Gastrocnemius medialis (tissue), 4 donors: ENCODE results near the gene CASP14. TPM values are rescaled to one million over a fixed set of nuclear protein-coding genes. Genes with fewer than 3 reads are reported as not detected.
"Not testable (repeated sequence)": the region's sequence is repeated elsewhere in the genome, so short reads cannot be mapped to it uniquely, and the experiment has no call there.

Experiments used
- ATAC-seq, 2 donors: fragments of 150-250 bp; one replicate each; pipeline ENCODE4 v1.9.1; 2016
- DNase-seq, 2 donors: peaks; one replicate each; pipeline ENCODE4 v3.0.0-alpha.2; 2019
- H3K27ac ChIP-seq, 4 donors: fragments of 200-600 bp; sonication (generic); 1 replicate in 1 of 4; 2 replicates in 3 of 4; pipeline ENCODE4 v1.5.1; 2016 to 2018; ENCODE audit warnings: mild to moderate bottlenecking in 2 of 4, moderate library complexity in 1 of 4
- H3K27me3 ChIP-seq, 3 donors: fragments of 200-600 bp; sonication (generic) in 2 of 3; 1 replicate in 1 of 3; 2 replicates in 2 of 3; pipeline versions ENCODE4 v1.5.1 to v1.6.0; 2016 to 2019; ENCODE audit warnings: mild to moderate bottlenecking in 1 of 3, moderate library complexity in 1 of 3
- H3K36me3 ChIP-seq, 2 donors: fragments of 200-600 bp; sonication (generic) in 1 of 2; one replicate each; pipeline ENCODE4 v1.5.1; 2017 to 2018
- H3K4me1 ChIP-seq, 2 donors: fragments of 200-600 bp; sonication (generic) in 1 of 2; one replicate each; pipeline ENCODE4 v1.5.1; 2016 to 2017; ENCODE audit warnings: mild to moderate bottlenecking in 2 of 2
- H3K4me3 ChIP-seq, 4 donors: fragments of 200-600 bp; sonication (generic) in 3 of 4; 1 replicate in 1 of 4; 2 replicates in 3 of 4; pipeline ENCODE4 v1.5.1; 2016 to 2019; ENCODE audit warnings: mild to moderate bottlenecking in 2 of 4
- H3K9me3 ChIP-seq, 3 donors: fragments of 200-600 bp; sonication (generic) in 2 of 3; 1 replicate in 1 of 3; 2 replicates in 2 of 3; pipeline ENCODE4 v1.5.1; 2016 to 2019
- CTCF ChIP-seq, 5 experiments: fragments of 450-650 bp in 3 of 5; fragments of 200-600 bp in 2 of 5; sonication (generic) in 2 of 5; IDR thresholded peaks in 4 of 5; conservative IDR thresholded peaks in 1 of 5; 1 replicate in 4 of 5; 2 replicates in 1 of 5; pipeline ENCODE4 v1.5.1; 2016 to 2019; ENCODE audit warnings: antibody characterized with exemption in 5 of 5, mild to moderate bottlenecking in 3 of 5, moderate library complexity in 3 of 5
- POLR2A ChIP-seq, 2 donors: fragments of 450-650 bp; IDR thresholded peaks; one replicate each; pipeline ENCODE4 v1.6.1; 2017; ENCODE audit warnings: antibody characterized with exemption in 2 of 2, mild to moderate bottlenecking in 2 of 2, moderate library complexity in 2 of 2
- in situ Hi-C, 4 donors: fragments of 200-750 bp; cut with MboI; loops; one replicate each; pipeline versions ENCODE4 v1.15.0 to v1.8.0; 2017; ENCODE audit warnings: low sequenced_read_pairs in 4 of 4
- intact Hi-C: fragments of 100-400 bp; cut with DNase I; formaldehyde crosslinking; loops from one replicate; pipeline ENCODE4 v1.15.1; 2023; ENCODE audit warnings: low total_unique reads
- total RNA-seq, 4 donors: library from RNA; depleted of rRNA; stranded (reverse); fragments of >200 nt; gene quantifications; one replicate each; pipeline versions ENCODE4 v1.1.0 to v1.2.3, GENCODE V29; 2016

The CASP14 gene, protein sequence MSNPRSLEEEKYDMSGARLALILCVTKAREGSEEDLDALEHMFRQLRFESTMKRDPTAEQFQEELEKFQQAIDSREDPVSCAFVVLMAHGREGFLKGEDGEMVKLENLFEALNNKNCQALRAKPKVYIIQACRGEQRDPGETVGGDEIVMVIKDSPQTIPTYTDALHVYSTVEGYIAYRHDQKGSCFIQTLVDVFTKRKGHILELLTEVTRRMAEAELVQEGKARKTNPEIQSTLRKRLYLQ
- total RNA-seq = not detected

DNA sequence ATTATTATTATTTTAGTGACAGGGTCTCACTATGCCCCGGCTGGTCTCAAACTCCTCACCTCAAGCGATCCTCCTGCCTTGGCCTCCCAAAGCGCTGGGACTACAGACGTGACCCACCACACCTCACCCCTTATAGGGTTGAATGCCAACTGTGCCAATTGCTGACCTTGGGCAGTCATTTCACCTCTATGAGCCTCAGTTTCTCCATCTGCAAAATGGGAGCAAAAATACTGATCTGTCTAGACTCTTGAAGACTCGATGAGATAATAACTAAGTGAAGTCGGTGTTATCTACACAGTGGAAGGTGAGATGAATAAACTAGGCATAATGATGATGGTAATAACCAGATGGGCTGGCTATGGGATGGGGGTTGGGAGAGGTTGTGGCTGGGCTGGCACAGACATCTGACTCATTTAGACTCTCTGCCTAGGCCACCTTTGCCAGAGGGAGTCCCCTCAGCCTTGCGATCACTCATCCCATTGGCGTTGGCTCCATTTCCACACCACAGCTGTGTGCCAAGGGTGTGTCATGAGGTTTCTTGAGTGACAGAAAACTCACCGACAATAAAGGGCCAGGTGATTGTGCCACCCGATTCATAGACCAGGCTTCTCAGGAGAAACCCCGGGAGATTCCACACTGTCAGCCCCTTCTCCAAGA, at the start of gene CASP14:
TSS of gene CASP14 (plus strand) at position 596 of the 657 bp plus-strand sequence. CDS start 2,772 bp downstream, outside the sequence.
- intact Hi-C loops = no loop called here
- no peak within 1 kb of the TSS for H3K4me3 ChIP-seq
- ATAC-seq = no peak
- no peaks in the 10 kb centered on the region for H3K4me1 ChIP-seq
- no peak within 1 kb of the TSS for H3K27ac ChIP-seq
- no peaks in the 10 kb centered on the region for H3K27me3 ChIP-seq
- in situ Hi-C loops = no loop called here
- no peak for DNase-seq
- no peaks in the 10 kb centered on the region for H3K36me3 ChIP-seq
- no peaks in the 10 kb centered on the region for H3K9me3 ChIP-seq
- TF ChIP-seq POLR2A (IDR thresholded peaks at IDR 0.05) = no peak
- no peak for TF ChIP-seq CTCF (IDR thresholded peaks at IDR 0.05 in 4 of 5, conservative IDR thresholded peaks at IDR 0.05 in 1 of 5)

DNA sequence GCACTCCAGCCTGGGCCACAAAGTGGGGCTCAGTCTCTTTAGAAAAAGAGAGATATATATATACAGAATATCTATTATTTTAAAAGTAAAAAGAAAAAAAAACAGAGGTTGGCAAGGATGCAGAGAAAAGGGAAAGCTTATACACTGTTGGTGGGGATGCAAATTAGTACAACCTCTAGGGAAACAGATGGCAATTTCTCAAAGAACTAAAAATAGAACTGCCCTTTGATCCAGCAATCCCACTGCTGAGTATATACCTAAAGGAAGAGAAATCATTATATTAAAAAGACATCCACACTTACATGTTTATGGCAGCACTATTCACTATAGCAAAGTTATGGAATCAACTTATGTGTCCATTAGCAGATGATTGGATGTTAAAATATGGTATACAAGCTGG, 41.0 kb upstream of the CASP14 start:
- intact Hi-C loops = no loop called here
- H3K36me3 ChIP-seq = no peaks in the 10 kb centered on the region
- H3K4me1 ChIP-seq = no peaks in the 10 kb centered on the region
- DNase-seq (no peak), ATAC-seq (no peak)
- H3K9me3 ChIP-seq = no peaks in the 10 kb centered on the region
- in situ Hi-C loops = no loop called here
- TF ChIP-seq POLR2A (IDR thresholded peaks at IDR 0.05) = no peak
- TF ChIP-seq CTCF (IDR thresholded peaks at IDR 0.05 in 4 of 5, conservative IDR thresholded peaks at IDR 0.05 in 1 of 5) = no peak
- H3K27ac ChIP-seq = no peak overlapping the region
- peaks cover 0 to under 1% (median 0%) of the 10 kb centered on the region in 3 donors for H3K27me3 ChIP-seq
- no peak overlapping the region for H3K4me3 ChIP-seq

- in situ Hi-C loops = no loop called here
- no peak for ATAC-seq
- intact Hi-C loops = no loop called here
- TF ChIP-seq POLR2A (IDR thresholded peaks at IDR 0.05) = no peak
- no peaks in the 10 kb centered on the region for H3K4me1 ChIP-seq
- H3K27me3 ChIP-seq = no peaks in the 10 kb centered on the region
- no peak for DNase-seq
- no peak overlapping the region for H3K27ac ChIP-seq
- H3K4me3 ChIP-seq = no peak overlapping the region
- no peaks in the 10 kb centered on the region for H3K9me3 ChIP-seq
- H3K36me3 ChIP-seq = no peaks in the 10 kb centered on the region
Observed at GRCh38 chr19:15010501-15011300, 38.6 kb upstream of the CASP14 start.

GRCh38 chr19:15014579-15014978, 34.7 kb upstream of the CASP14 start:
- H3K27ac ChIP-seq = no peak overlapping the region
- H3K27me3 ChIP-seq = no peaks in the 10 kb centered on the region
- TF ChIP-seq CTCF (IDR thresholded peaks at IDR 0.05 in 4 of 5, conservative IDR thresholded peaks at IDR 0.05 in 1 of 5) (no peak), POLR2A (IDR thresholded peaks at IDR 0.05) (no peak)
- H3K9me3 ChIP-seq = no peaks in the 10 kb centered on the region
- no peak overlapping the region for H3K4me3 ChIP-seq
- H3K36me3 ChIP-seq = no peaks in the 10 kb centered on the region
- no peak for ATAC-seq
- no peaks in the 10 kb centered on the region for H3K4me1 ChIP-seq
- intact Hi-C loops (no loop called here), in situ Hi-C loops (no loop called here)
- DNase-seq = no peak

DNA sequence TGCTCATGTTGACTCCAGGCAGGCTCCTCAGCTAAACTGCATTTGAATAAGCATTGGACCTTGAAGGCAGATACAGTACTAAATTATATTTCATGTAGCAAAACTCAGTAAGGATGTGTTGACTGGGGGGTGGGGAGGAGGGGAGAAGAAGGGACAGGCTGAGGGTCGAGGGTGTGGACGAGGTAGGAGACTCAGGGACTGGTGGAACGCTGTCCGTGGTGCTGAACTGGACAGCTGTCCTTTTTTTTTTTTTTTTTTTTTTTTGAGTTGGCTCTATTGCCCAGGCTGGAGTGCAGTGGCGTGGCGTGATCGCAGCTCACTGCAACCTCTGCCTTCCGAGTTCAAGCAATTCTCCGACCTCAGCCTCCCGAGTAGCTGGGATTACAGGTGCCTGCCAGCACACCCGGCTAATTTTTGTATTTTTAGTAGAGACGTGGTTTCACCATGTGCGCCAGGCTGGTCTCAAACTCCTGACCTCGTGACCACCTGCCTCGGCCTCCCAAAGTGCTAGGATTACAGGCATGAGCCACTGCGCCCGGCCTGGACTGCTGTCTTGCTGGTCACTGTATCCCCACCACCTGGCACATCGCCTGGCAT, 33.2 kb upstream of the CASP14 start:
- no peak for ATAC-seq
- no peak for DNase-seq
- no peaks in the 10 kb centered on the region for H3K36me3 ChIP-seq
- H3K27me3 ChIP-seq = no peaks in the 10 kb centered on the region
- H3K4me1 ChIP-seq = no peaks in the 10 kb centered on the region
- in situ Hi-C loops (no loop called here), intact Hi-C loops (no loop called here)
- no peaks in the 10 kb centered on the region for H3K9me3 ChIP-seq
- no peak overlapping the region for H3K27ac ChIP-seq
- H3K4me3 ChIP-seq = no peak overlapping the region
- TF ChIP-seq CTCF (IDR thresholded peaks at IDR 0.05 in 4 of 5, conservative IDR thresholded peaks at IDR 0.05 in 1 of 5) (no peak), POLR2A (IDR thresholded peaks at IDR 0.05) (no peak)

GRCh38 chr19:15018836-15019235, 30.4 kb upstream of the CASP14 start:
- H3K4me1 ChIP-seq, H3K27ac ChIP-seq, H3K27me3 ChIP-seq, H3K9me3 ChIP-seq, H3K36me3 ChIP-seq, ATAC-seq, intact Hi-C loops, DNase-seq, H3K4me3 ChIP-seq, in situ Hi-C loops: not testable (repeated sequence)
